Dendritic cell treated with granulocyte-macrophage colony-stimulating factor and Interleukin-4, amounts not matched to agents 40 ng/mL and 50 ng/mL, for 4 days (primary cell): ENCODE data around the gene ARMC9.

ENCODE experiments used
- H3K27ac Mint-ChIP-seq: one replicate; pipeline ENCODE4 v1.8.0; 2022; ENCODE audit warnings: mild to moderate bottlenecking, mixed read lengths
- H3K27me3 Mint-ChIP-seq: one replicate; pipeline ENCODE4 v1.8.0; 2022; ENCODE audit warnings: mild to moderate bottlenecking, mixed read lengths
- H3K36me3 Mint-ChIP-seq: one replicate; pipeline ENCODE4 v1.8.0; 2022; ENCODE audit warnings: low read depth, mixed read lengths
- H3K4me1 Mint-ChIP-seq: one replicate; pipeline ENCODE4 v1.8.0; 2022; ENCODE audit warnings: low read depth, mixed read lengths
- H3K4me3 Mint-ChIP-seq: one replicate; pipeline ENCODE4 v1.8.0; 2022; ENCODE audit warnings: mild to moderate bottlenecking, moderate library complexity, mixed read lengths
- H3K9me3 Mint-ChIP-seq: one replicate; pipeline ENCODE4 v1.8.0; 2022; ENCODE audit warnings: mixed read lengths
- intact Hi-C: fragments of 100-400 bp; cut with micrococcal nuclease; formaldehyde crosslinking; loops from one replicate; pipeline ENCODE4 v1.15.0; 2022

ARMC9 gene

DNA sequence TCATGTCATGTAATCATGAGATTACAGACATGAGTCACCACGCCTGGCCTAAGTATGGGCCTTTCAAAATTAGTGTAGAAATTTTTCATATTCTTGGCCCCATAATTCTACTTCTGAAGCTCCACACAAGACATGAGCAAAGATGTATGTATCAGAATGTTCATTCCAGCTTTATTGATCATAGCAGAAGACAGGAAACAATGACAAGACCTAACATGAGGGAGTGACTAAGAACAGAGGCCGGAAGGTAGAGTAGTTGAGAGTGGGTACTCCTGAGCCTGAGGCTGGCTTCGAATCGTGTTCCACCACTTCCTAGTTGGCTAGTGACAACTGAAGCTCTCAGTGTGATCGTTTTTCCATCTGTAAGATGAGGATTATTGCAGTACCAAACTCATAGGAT, 89.3 kb downstream of the ARMC9 start:
- peaks cover 1% of the 10 kb centered on the region for H3K27me3 Mint-ChIP-seq
- H3K4me1 Mint-ChIP-seq, result peaks cover 11% of the 10 kb centered on the region
- no peaks in the 10 kb centered on the region for H3K9me3 Mint-ChIP-seq
- H3K4me3 Mint-ChIP-seq, result no peak overlapping the region
- no peak overlapping the region for H3K27ac Mint-ChIP-seq
- intact Hi-C loops, result no loop called here
- no peaks in the 10 kb centered on the region for H3K36me3 Mint-ChIP-seq

DNA sequence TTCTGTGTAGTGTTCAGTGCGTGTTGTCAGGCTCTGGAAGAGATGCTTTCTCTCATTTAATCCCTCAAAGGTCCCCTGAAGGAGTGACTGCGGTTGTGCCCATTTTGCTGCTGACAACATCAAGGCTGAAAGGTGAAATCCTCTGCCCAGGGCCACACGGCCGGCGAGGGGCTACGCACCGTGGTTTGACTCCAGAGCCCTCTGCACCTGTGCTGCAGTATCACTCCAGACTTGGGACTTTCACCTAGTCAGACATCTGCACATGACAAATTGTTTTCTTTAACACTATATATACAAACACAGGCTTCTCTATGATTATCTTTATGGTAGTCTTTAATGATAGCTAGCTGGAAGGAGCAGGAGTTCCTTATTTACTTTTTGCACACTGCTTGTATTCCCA, 90.2 kb downstream of the ARMC9 start:
- Mint-ChIP-seq H3K36me3 (no peaks in the 10 kb centered on the region), H3K4me1 (peaks cover 11% of the 10 kb centered on the region), H3K27me3 (no peaks in the 10 kb centered on the region), H3K27ac (no peak overlapping the region), H3K9me3 (no peaks in the 10 kb centered on the region), H3K4me3 (no peak overlapping the region)
- intact Hi-C loops, result no loop called here

DNA sequence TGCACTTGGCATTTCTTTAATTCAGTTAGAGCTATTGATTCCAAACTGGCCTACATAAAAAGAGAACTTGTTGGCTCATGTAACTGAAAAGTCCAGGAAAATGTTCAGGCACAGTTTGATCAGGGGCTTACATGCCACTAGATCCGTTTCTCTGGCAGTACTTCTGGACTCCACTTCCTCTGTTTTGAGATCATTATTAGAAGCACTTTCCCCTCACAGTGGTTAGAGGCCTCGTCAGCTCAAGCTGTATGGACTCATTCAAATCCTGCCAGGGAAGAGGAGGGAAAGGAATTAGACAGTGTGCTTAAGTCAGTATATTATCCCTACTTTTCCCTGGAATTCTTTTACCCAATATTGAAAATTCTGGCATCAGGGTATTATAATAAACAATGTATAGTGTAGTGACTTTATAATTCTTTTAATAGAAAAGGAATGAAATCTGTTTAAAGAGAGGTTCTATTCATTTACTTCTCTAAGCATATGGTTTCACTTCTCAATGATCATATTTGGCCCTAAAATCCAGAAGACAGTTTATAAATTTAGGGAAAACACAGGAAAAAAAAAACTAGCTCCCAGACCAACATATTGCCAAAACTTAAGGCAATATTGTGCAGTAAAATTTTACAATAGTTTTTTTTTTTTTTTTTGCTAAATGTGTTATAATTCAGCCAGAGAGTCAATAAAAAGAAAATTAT, 92.0 kb downstream of the ARMC9 start:
- H3K36me3 Mint-ChIP-seq, result no peaks in the 10 kb centered on the region
- H3K27ac Mint-ChIP-seq, result no peak overlapping the region
- peaks cover under 1% of the 10 kb centered on the region for H3K27me3 Mint-ChIP-seq
- H3K4me3 Mint-ChIP-seq, result no peak overlapping the region
- intact Hi-C loops, result no loop called here
- H3K4me1 Mint-ChIP-seq, result peaks cover 28% of the 10 kb centered on the region
- H3K9me3 Mint-ChIP-seq, result no peaks in the 10 kb centered on the region

DNA sequence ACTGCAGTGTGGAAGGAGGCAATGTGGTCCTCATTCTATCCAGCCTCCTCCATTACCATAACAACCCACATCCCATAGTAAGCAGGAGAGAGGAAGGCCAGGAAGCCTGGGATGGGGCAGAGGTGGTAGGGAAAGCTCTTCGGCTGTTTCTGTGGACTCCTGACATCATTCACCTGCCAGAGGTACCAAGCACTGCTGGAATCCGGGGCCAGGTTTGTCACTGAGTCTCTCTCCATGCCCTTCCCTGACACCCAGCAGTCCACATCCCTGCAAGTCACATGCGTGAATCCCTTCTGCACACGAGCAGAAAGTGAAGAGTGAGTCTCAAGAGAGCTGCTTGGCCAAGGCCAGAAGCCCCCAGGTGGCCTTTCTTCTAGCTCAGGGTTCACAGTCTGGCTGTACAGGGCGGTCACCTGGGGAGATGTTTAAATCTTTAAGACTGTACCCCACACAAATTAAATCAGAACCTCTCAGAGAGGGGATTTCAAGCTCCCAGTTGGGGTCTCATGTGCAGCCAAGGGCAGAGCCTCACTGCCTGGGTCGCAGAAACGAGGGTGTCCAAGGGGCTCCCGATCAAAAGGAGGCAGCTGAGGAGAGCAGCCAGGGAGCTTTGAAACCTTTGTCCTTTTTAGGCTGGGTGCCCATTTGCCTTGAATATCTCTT, 94.2 kb downstream of the ARMC9 start:
- peaks cover 3% of the 10 kb centered on the region for H3K27me3 Mint-ChIP-seq
- H3K27ac Mint-ChIP-seq, result no peak overlapping the region
- no peaks in the 10 kb centered on the region for H3K36me3 Mint-ChIP-seq
- intact Hi-C loops, result no loop called here
- peaks cover 39% of the 10 kb centered on the region for H3K4me1 Mint-ChIP-seq
- H3K9me3 Mint-ChIP-seq, result no peaks in the 10 kb centered on the region
- H3K4me3 Mint-ChIP-seq, result no peak overlapping the region

DNA sequence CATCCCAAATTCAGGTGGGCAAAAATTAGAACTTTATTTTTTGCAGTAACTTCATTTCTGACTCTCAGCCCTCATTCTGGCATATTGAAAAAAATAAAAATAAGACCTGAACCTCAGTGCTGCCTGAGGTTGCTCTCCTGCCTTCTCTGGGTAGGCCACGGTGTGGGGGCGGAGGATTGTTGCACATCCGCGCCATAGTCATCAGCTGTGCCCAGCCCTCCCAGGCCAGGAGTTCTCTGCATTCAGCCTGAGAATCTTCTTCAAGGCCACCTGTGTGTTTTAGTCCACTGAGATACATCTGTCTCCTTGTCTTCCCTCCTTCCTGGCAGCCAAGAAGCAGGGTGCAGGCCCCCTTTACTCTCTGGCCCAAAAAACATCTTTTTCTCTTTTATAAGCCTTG, 94.7 kb downstream of the ARMC9 start:
- Mint-ChIP-seq H3K36me3 (no peaks in the 10 kb centered on the region), H3K4me3 (no peak overlapping the region), H3K27ac (no peak overlapping the region), H3K9me3 (no peaks in the 10 kb centered on the region), H3K4me1 (peaks cover 44% of the 10 kb centered on the region), H3K27me3 (peaks cover 3% of the 10 kb centered on the region)
- intact Hi-C loops, result no loop called here

DNA sequence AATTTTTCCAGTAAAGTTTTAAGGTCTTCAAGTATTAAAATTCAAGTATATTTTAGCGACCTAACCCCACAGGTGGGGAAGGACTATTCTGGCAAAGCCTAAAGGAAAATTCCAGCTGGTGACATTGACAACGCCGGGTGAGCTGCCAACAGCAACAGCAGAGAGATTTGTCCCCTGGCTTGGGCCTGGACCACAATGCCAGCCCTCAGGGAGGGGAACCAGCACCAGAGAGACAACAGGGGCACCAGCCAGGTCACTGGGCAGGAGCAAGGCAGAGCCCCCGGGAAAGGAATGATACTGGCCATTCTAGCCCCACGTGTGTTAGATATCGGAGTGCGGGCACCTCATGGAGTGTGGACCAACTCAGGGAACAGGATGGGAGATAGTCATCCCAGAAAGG, 95.7 kb downstream of the ARMC9 start:
- Mint-ChIP-seq H3K9me3 (no peaks in the 10 kb centered on the region), H3K27ac (peak overlapping the region; percentile 64), H3K4me1 (peaks cover 47% of the 10 kb centered on the region), H3K27me3 (peaks cover 3% of the 10 kb centered on the region), H3K36me3 (no peaks in the 10 kb centered on the region), H3K4me3 (no peak overlapping the region)
- intact Hi-C loops, result no loop called here

DNA sequence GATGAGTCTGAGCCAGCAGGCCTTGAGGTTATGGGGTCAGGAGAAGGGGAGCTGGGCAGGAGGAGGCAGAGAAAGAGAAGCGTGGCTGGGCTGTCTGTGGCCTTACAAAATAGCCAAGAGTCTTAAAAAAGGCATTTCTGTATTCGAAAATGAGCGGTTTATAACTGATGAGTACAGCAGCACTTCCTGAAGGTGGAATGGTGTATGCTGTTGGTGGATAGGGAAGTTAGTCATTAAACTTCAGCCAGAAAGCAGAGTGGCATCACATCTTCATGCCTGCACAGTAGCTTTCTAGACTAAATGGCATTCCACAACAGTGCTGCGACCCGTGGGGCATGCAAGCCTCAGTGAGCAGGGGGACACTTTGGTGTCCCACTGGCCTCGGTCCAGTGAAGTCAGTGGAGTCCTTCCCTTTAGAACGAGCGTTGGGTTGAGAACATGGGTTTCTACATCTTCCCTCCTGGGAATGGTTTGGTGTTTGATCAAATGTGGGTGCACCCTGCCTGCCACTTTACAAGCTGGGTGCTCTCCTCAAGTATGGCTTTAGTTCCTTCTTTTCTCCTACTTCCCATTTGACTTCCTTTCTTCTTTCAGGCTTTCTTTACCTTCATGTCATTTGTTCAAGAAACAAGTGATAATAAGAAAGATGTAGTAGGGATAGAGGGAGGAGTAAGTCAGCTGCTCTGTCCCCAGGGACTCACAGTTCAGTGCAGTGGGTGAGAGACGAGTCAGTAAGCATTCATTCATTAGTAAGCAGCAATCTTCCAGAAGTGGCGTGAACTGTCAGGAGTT, 96.3 kb downstream of the ARMC9 start:
- Mint-ChIP-seq H3K27me3 (peaks cover 3% of the 10 kb centered on the region), H3K36me3 (no peaks in the 10 kb centered on the region), H3K4me3 (no peak overlapping the region), H3K27ac (peak overlapping the region; percentile 64), H3K9me3 (no peaks in the 10 kb centered on the region), H3K4me1 (peaks cover 49% of the 10 kb centered on the region)
- intact Hi-C loops, result loop anchor here (5.0 kb wide), 2 partner anchors 67 to 108 kb away; no protein-coding TSS in a partner anchor

DNA sequence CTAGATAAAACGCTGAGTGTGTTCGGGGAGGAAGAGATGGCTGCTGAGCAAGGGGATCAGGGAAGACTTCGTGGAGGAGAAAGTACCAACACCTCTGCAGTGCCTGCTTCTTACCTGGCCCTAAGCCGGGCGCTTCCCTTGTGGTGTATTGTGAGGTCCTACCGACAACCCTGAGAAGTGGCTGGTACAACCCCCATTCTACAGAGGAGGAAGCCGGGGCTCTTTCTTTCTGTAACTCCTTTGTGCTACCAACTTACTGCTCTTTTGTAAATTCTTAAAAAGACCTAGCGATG, 96.9 kb downstream of the ARMC9 start:
- peaks cover 49% of the 10 kb centered on the region for H3K4me1 Mint-ChIP-seq
- intact Hi-C loops, result loop anchor here (5.0 kb wide), 2 partner anchors 68 to 107 kb away; no protein-coding TSS in a partner anchor
- no peaks in the 10 kb centered on the region for H3K9me3 Mint-ChIP-seq
- peak overlapping the region; percentile 64 for H3K27ac Mint-ChIP-seq
- peaks cover 3% of the 10 kb centered on the region for H3K27me3 Mint-ChIP-seq
- no peak overlapping the region for H3K4me3 Mint-ChIP-seq
- H3K36me3 Mint-ChIP-seq, result no peaks in the 10 kb centered on the region

DNA sequence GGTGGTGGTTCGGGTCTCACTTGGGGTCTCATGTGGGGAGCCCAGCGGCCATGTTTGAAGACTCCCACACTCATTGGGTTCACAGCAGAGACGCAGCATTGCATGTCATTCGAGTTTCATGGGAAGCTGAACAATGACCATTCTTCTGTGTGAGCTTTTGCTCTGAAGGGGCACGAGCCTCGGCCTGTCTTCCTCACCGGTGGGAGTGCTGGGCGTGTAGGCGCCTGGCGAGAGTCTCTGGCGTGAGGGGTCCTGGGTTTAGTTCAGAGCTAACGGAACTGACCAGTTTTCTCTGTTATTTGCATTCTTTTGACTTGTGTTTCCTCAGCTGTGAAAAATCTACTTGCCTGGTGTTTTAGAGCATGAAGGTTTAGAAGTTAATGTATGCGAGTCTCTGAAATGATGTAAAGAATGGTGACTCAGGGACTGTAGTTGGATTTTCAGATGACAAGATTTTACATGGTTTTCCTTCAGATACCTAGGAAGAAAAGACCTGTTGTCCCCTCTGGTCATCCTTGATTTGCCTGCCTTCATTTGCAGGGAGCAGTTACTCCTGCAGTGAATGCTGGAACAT, 98.1 kb downstream of the ARMC9 start:
- no peaks in the 10 kb centered on the region for H3K9me3 Mint-ChIP-seq
- intact Hi-C loops, result loop anchor here (5.0 kb wide), 2 partner anchors 69 to 106 kb away; no protein-coding TSS in a partner anchor
- peaks cover 54% of the 10 kb centered on the region for H3K4me1 Mint-ChIP-seq
- H3K36me3 Mint-ChIP-seq, result no peaks in the 10 kb centered on the region
- no peak overlapping the region for H3K27ac Mint-ChIP-seq
- H3K27me3 Mint-ChIP-seq, result peaks cover 3% of the 10 kb centered on the region
- H3K4me3 Mint-ChIP-seq, result no peak overlapping the region

DNA sequence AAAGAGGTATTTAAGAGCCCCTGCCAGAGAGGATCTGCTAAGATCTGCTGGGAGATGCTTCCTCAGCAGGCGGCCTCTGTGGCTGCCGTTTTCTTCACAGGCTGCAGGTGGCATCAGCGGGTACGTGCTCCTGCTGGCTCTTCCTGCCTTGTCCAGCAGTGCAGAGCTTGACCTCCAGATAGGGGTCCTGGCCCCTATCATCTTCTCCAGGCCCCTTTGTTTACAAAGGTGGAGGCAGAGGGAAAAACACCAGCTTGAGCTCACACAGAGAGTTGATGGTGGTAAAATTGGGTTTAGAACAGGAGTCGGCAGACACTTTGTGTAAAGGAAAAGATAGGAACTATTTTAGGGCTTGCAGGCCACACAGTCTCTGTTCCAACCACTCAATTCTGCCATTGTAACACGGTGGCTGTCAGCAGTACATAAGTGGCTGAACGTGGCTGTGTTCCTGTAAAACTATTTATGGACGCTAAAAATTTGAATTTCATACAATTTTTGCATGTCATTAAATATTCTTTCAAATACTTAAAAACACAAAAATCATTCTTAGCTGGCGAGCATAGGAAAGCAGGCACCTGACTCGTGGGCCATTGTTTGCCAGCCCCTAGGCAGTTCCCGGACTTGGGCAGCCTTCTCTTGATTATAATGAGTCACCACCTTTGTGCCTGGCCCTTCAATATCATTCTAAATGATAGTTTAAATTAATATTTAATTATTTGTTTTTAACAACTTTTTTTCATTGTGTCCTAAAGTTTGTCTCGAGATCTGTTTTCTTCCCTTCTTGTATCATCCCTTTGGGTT, 98.9 kb downstream of the ARMC9 start:
- no peaks in the 10 kb centered on the region for H3K9me3 Mint-ChIP-seq
- H3K27me3 Mint-ChIP-seq, result peaks cover 3% of the 10 kb centered on the region
- intact Hi-C loops, result loop anchor here (1.0 to 5.0 kb wide), 3 partner anchors 25 to 105 kb away; no protein-coding TSS in a partner anchor
- peaks cover 54% of the 10 kb centered on the region for H3K4me1 Mint-ChIP-seq
- no peaks in the 10 kb centered on the region for H3K36me3 Mint-ChIP-seq
- peak overlapping the region; percentile 17 for H3K27ac Mint-ChIP-seq
- no peak overlapping the region for H3K4me3 Mint-ChIP-seq

DNA sequence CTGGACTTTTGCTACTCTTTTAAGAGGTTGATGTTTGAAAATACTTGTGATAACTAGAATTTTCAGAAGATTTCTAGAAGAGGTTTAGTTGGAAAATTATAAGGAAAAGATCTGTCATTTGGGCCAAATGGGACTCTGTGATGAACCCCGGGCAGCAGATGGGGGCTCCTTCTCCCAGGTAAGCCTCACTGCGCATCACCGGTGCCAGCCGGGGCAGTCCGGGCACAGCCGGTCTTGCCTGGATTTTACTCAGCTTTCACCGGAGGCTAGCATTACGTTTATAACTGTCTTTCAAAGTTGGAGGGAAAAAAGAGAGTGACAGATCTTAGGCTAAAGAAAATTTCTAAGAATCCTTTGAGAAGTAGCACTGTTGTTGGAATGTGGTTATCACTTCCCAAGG, 99.7 kb downstream of the ARMC9 start:
- peaks cover 56% of the 10 kb centered on the region for H3K4me1 Mint-ChIP-seq
- H3K4me3 Mint-ChIP-seq, result no peak overlapping the region
- no peaks in the 10 kb centered on the region for H3K9me3 Mint-ChIP-seq
- no peaks in the 10 kb centered on the region for H3K36me3 Mint-ChIP-seq
- intact Hi-C loops, result loop anchor here (5.0 kb wide), 2 partner anchors 71 to 104 kb away; no protein-coding TSS in a partner anchor
- no peak overlapping the region for H3K27ac Mint-ChIP-seq
- peaks cover 3% of the 10 kb centered on the region for H3K27me3 Mint-ChIP-seq

DNA sequence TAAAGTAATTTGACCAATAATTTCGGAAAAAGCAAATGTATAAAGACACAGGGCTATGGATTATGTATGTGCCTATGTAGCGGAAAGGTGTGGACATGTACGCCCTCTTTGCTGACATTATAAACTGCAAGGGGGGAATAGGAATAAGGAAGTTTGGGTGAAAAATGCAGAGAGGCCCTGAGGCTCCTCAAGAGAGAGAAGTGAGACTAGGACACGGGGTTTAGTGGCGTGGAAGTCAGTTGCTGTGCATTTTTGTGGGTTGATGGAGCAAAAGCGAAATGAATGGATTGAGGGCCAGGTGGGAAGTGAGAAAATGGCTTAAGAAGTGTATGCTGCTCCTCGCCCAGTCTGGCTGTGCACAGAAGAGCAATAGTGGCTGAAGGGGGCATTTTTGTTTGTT, 100.8 kb downstream of the ARMC9 start:
- peaks cover 3% of the 10 kb centered on the region for H3K27me3 Mint-ChIP-seq
- peak overlapping the region; percentile 65 for H3K27ac Mint-ChIP-seq
- peaks cover 55% of the 10 kb centered on the region for H3K4me1 Mint-ChIP-seq
- H3K36me3 Mint-ChIP-seq, result no peaks in the 10 kb centered on the region
- intact Hi-C loops, result loop anchor here (5.0 kb wide), 2 partner anchors 72 to 103 kb away; no protein-coding TSS in a partner anchor
- H3K9me3 Mint-ChIP-seq, result no peaks in the 10 kb centered on the region
- H3K4me3 Mint-ChIP-seq, result no peak overlapping the region

DNA sequence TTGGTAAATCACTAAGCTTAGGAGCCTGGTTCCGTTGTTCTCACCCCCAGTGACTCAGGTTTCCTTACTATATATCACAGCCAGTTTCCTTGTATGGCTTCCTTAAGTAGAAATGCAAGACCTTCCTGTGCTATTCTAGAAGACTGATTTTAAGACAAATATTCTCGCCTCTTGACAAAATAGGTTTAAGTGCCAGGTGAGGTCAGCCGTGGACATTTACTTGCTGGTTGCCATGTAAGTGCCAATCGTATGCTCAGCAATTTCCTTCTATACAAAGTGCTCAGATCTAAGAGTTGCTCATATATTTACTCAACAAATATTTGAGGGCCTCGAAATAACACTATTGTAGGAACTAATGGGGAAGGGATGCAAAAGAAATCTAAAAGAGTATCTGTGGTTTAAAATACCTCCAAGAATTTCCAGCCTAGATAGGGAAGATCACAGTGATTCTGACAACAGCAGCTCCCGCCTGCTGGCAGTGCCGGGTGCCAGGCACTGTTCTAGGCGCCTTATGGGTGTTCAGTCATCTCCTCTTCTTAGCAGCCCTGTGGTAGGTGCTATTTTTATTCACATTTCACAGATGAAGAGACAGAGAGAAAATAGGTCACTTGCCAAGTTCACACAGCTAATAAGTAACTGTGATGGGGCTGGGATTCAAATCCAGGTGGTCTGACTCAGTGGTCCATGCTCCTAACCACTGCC, 101.7 kb downstream of the ARMC9 start:
- Mint-ChIP-seq H3K27ac (peak overlapping the region; percentile 65), H3K9me3 (no peaks in the 10 kb centered on the region), H3K36me3 (no peaks in the 10 kb centered on the region), H3K27me3 (peaks cover 3% of the 10 kb centered on the region), H3K4me1 (peaks cover 46% of the 10 kb centered on the region), H3K4me3 (no peak overlapping the region)
- intact Hi-C loops, result no loop called here
